H1 (cell line): ENCODE results near the gene PBXIP1. TPM values are rescaled to one million over a fixed set of nuclear protein-coding genes. Genes with fewer than 3 reads are reported as not detected.

Experiments
- CTBP2 ChIP-seq: IDR thresholded peaks from 2 replicates; pipeline ENCODE4 v1.7.0; 2011; ENCODE audit warnings: borderline replicate concordance, mild to moderate bottlenecking, moderate library complexity, mixed read lengths, low read length; ENCODE audit not compliant: insufficient read depth, insufficient read length
- EGR1 ChIP-seq: IDR thresholded peaks from 2 replicates; pipeline ENCODE4 v1.6.1; 2011; ENCODE audit warnings: low read depth, low read length, borderline replicate concordance
- EP300 ChIP-seq, 2 experiments: IDR thresholded peaks; 1 replicate in 1 of 2; 2 replicates in 1 of 2; pipeline ENCODE4 v1.6.1; 2011 to 2012; ENCODE audit warnings: low read depth in 2 of 2, low read length in 2 of 2, mild to moderate bottlenecking in 2 of 2, borderline replicate concordance in 1 of 2, inconsistent platforms in 1 of 2, moderate library complexity in 1 of 2
- EZH2 ChIP-seq: fragments of 200-600 bp; sonication (generic); IDR thresholded peaks from 2 replicates; pipeline ENCODE4 v1.7.1; 2012; ENCODE audit warnings: low read depth, mild to moderate bottlenecking, moderate library complexity, low read length, inconsistent platforms; ENCODE audit not compliant: severe bottlenecking
- FOSL1 ChIP-seq: IDR thresholded peaks from 2 replicates; pipeline ENCODE4 v1.6.1; 2011; ENCODE audit warnings: mild to moderate bottlenecking, low read depth, low read length, moderate library complexity; ENCODE audit not compliant: insufficient read depth
- JUN ChIP-seq: IDR thresholded peaks from 2 replicates; pipeline ENCODE4 v1.6.1; 2011; ENCODE audit warnings: low read depth, mild to moderate bottlenecking, improper control_type of control experiment, low read length
- KDM1A ChIP-seq: fragments of 200-600, 300-600 bp; sonication (generic); IDR thresholded peaks from 2 replicates; pipeline ENCODE4 v1.7.1; 2016; ENCODE audit warnings: mild to moderate bottlenecking, low read length, borderline replicate concordance
- PHF8 ChIP-seq: fragments of 200-600 bp; sonication (generic); conservative IDR thresholded peaks from 2 replicates; pipeline ENCODE4 v1.7.1; 2012; ENCODE audit warnings: low read depth, mild to moderate bottlenecking, inconsistent platforms, low read length, moderate library complexity
- POLR2A ChIP-seq, 2 experiments: IDR thresholded peaks; 1 replicate in 1 of 2; 2 replicates in 1 of 2; pipeline ENCODE4 v1.6.1; 2011; ENCODE audit warnings: low read depth in 2 of 2, low read length in 2 of 2, mild to moderate bottlenecking in 2 of 2; ENCODE audit errors: control extremely low read depth in 1 of 2
- POU5F1 ChIP-seq: IDR thresholded peaks from 2 replicates; pipeline ENCODE4 v1.6.1; 2011; ENCODE audit warnings: low read depth, mild to moderate bottlenecking, low read length, moderate library complexity
- RXRA ChIP-seq: IDR thresholded peaks from 2 replicates; pipeline ENCODE4 v1.6.1; 2011; ENCODE audit warnings: low read depth, mild to moderate bottlenecking, low read length, moderate library complexity; ENCODE audit not compliant: insufficient read depth
- SIX5 ChIP-seq: IDR thresholded peaks from 2 replicates; pipeline ENCODE4 v1.6.1; 2011; ENCODE audit warnings: mild to moderate bottlenecking, low read depth, low read length
- SP1 ChIP-seq: IDR thresholded peaks from 2 replicates; pipeline ENCODE4 v1.6.1; 2011; ENCODE audit warnings: low read depth, low read length
- SP2 ChIP-seq: IDR thresholded peaks from 2 replicates; pipeline ENCODE4 v1.6.1; 2012; ENCODE audit warnings: mild to moderate bottlenecking, low read length, inconsistent platforms
- SP4 ChIP-seq: IDR thresholded peaks from 2 replicates; pipeline ENCODE4 v1.6.1; 2012; ENCODE audit warnings: low read length, inconsistent platforms
- TBP ChIP-seq: IDR thresholded peaks from 2 replicates; pipeline ENCODE4 v1.6.1; 2011; ENCODE audit warnings: low read depth, low read length, improper control_type of control experiment
- TEAD4 ChIP-seq: IDR thresholded peaks from 2 replicates; pipeline ENCODE4 v1.6.1; 2012; ENCODE audit warnings: low read depth, low read length, inconsistent platforms, mixed read lengths
- USF2 ChIP-seq: IDR thresholded peaks from 2 replicates; pipeline ENCODE4 v1.6.1; 2011; ENCODE audit warnings: low read length, improper control_type of control experiment
- ZNF274 ChIP-seq: IDR thresholded peaks from 2 replicates; pipeline ENCODE4 v1.7.0; 2012; ENCODE audit warnings: low read length, borderline replicate concordance; ENCODE audit errors: extremely low read depth
- polyA plus RNA-seq, 7 experiments: library from polyadenylated mRNA; depleted of rRNA in 3 of 7; stranded (reverse) in 5 of 7; unstranded in 2 of 7; fragments of >200 nt in 5 of 7; fragments of 200-250 nt in 2 of 7; gene quantifications; 1 replicate in 5 of 7; 2 replicates in 1 of 7; 4 replicates in 1 of 7; pipeline versions ENCODE4 v1.2.1 to v1.2.3, GENCODE V29; 2011 to 2013; ENCODE audit warnings: missing spikeins in 2 of 7, mixed read lengths in 2 of 7
- total RNA-seq: library from RNA; stranded (reverse); fragmentation: NEBNext Ultra II Directional; extraction: Animal tissue kit (Norgen Biotek cat#: 25700); gene quantifications from 2 replicates; pipeline ENCODE4 v1.2.1, GENCODE V29; 2021
- TF ChIP-seq, protein P1 (sequence below): IDR thresholded peaks from 2 replicates; pipeline ENCODE4 v1.6.1; 2012; ENCODE audit warnings: low read length, inconsistent platforms
- TF ChIP-seq, protein P2 (sequence below): IDR thresholded peaks from 2 replicates; pipeline ENCODE4 v1.6.1; 2011; ENCODE audit warnings: low read depth, mild to moderate bottlenecking, low read length; ENCODE audit not compliant: insufficient read depth

The PBXIP1 gene
- total and polyA plus RNA-seq, 2 of the 8 experiments (the other 6 are each of a cell fraction or from before 2014, with no cell fraction given), result 12.0 to 19.8 TPM

DNA sequence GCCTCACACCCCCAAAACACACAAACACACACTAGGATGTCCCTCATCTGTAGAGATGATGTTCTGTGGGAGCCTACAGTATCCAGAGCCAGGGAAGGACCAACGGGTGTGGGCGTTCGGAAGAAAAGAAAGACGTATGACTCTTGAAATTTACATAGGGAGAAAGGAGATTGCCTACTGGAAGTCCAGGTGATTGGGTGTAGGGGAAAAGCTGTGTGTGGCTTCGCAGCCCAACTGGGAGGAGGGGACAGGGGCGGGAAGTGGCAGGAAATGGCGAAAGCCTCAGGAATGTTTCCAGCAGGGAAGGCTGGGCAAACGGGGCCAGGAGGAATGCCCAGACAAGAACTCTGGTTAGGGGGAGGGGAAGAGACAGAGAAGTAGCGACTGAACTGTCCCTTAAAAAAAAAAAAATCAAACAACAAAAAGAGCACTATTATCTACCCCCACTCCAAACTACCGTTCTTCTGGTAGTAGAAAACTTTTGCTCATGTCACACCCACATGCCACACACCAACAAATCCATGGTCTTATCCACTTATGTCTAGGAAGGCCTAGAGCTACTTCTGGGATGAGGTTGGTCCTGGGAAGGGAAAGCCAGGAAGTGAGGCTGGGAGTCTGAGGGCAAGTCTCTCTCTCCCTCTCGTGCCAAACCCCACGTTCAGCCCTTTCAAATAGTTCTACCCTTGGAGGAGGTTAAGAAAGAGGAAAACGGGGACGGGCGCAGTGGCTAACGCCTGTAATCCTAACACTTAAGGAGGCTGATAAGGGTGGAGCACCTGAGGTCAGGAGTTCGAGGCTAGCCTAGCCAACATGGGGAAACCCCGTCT, 16.8 kb upstream of the PBXIP1 start (continued):
- TF ChIP-seq FOSL1 (no peak), EZH2 (no peak), EP300 (IDR thresholded peaks at IDR 0.05; ENCODE audit: borderline replicate concordance in 1 of 2, low read depth in 2 of 2, low read length in 2 of 2) (peak in 1 of 2 experiments; percentile 51; a peak in 1 of 3 replicates), RXRA (no peak), SP1 (peak; percentile 93), EGR1 (peak; percentile 71; the same call in 1 of the 2 replicates), CTBP2 (no peak), TBP (peak; percentile 65), SIX5 (no peak), POU5F1 (no peak), SP2 (no peak), SP4 (0 out of 2 replicates have a peak, but pooled peaks have one; percentile 2), JUN (no peak), USF2 (no peak), TEAD4 (peak; percentile 93), POLR2A (IDR thresholded peaks at IDR 0.05; ENCODE audit: control extremely low read depth in 1 of 2, low read depth in 2 of 2, low read length in 2 of 2) (no peak; a peak in 1 of 3 replicates), ZNF274 (no peak), KDM1A (no peak), PHF8 (no peak)
- TF ChIP-seq, protein P1, sequence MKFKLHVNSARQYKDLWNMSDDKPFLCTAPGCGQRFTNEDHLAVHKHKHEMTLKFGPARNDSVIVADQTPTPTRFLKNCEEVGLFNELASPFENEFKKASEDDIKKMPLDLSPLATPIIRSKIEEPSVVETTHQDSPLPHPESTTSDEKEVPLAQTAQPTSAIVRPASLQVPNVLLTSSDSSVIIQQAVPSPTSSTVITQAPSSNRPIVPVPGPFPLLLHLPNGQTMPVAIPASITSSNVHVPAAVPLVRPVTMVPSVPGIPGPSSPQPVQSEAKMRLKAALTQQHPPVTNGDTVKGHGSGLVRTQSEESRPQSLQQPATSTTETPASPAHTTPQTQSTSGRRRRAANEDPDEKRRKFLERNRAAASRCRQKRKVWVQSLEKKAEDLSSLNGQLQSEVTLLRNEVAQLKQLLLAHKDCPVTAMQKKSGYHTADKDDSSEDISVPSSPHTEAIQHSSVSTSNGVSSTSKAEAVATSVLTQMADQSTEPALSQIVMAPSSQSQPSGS, result 0 out of 2 replicates have a peak, but pooled peaks have one; percentile 50
- TF ChIP-seq, protein P2, sequence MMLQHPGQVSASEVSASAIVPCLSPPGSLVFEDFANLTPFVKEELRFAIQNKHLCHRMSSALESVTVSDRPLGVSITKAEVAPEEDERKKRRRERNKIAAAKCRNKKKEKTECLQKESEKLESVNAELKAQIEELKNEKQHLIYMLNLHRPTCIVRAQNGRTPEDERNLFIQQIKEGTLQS, result no peak
